HEK293 (cell line): ENCODE results near the gene GNPDA1.

Experiments
- CTCF ChIP-seq: fragments of 450-650 bp; formaldehyde crosslinking; IDR thresholded peaks from 2 replicates; pipeline ENCODE4 v1.5.1; 2016; ENCODE audit warnings: missing biosample characterization, missing genetic modification characterization
- KLF16 ChIP-seq: fragments of 450-650 bp; formaldehyde crosslinking; IDR thresholded peaks from 2 replicates; pipeline ENCODE4 v1.5.1; 2017; ENCODE audit warnings: missing biosample characterization, missing genetic modification characterization
- ZFP41 ChIP-seq: fragments of 450-650 bp; formaldehyde crosslinking; IDR thresholded peaks from 2 replicates; pipeline ENCODE4 v1.5.1; 2016; ENCODE audit warnings: missing biosample characterization, missing genetic modification characterization, borderline replicate concordance

- TF ChIP-seq CTCF (tag by site-specific recombination) (no peak), ZFP41 (tag by site-specific recombination) (no peak), KLF16 (tag by site-specific recombination) (no peak)
Measured at GRCh38 chr5:141978389-141978788, 34.4 kb downstream of the GNPDA1 start.
